ENCODE results near the gene TTR. TPM values are rescaled to one million over a fixed set of nuclear protein-coding genes. Genes with fewer than 3 reads are reported as not detected.

Gene TTR
- total and polyA plus RNA-seq, 8 donors: 133 to 9,933 (median 372) TPM

DNA sequence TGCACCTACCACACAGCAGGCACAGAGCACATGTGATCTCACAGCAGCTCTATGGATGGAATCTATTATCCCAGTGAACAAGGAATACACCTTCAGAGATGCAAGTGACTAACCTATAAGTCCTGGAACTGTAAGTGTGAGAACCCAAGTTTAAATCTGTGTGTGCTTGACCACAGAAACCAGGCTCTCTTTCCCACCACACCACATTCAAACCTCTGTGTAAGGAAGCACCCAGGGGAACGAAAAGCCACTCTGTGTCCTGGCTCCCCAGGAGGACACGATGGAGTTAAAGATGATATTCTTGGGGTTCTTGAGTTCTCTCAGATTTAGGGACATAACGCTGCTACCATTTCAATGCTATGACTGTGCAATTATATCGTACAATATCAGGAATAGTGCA, 38.9 kb downstream of the TTR start:
- Histone ChIP-seq H3K9me3 (no peaks in the 10 kb centered on the region), H3K4me3 (no peak overlapping the region), H3K27me3 (no peaks in the 10 kb centered on the region), H3K27ac (no peak overlapping the region), H3K36me3 (no peaks in the 10 kb centered on the region), H3K4me1 (no peaks in the 10 kb centered on the region)
- FAIRE-seq (no peak), ATAC-seq (no peak), DNase-seq (no peak)
- 96 to 97% methylated on average over 4 of the region's 4 CpGs for WGBS, 2 donors
- TF ChIP-seq CTCF (IDR thresholded peaks at IDR 0.05): no peak
- intact Hi-C loops (cut with DNase I): no loop called here

- 96 to 98% methylated on average over 1 of the region's 1 CpG for WGBS, 2 donors
- FAIRE-seq (no peak), ATAC-seq (no peak), DNase-seq (no peak)
- Histone ChIP-seq H3K9me3 (no peaks in the 10 kb centered on the region), H3K4me1 (no peaks in the 10 kb centered on the region), H3K27me3 (no peaks in the 10 kb centered on the region), H3K36me3 (no peaks in the 10 kb centered on the region), H3K4me3 (no peak overlapping the region), H3K27ac (no peak overlapping the region)
- intact Hi-C loops (cut with DNase I): no loop called here
- TF ChIP-seq CTCF (IDR thresholded peaks at IDR 0.05): no peak
These were observed 39.8 kb downstream of the TTR start for GRCh38 chr18:31631526-31631925.

DNA sequence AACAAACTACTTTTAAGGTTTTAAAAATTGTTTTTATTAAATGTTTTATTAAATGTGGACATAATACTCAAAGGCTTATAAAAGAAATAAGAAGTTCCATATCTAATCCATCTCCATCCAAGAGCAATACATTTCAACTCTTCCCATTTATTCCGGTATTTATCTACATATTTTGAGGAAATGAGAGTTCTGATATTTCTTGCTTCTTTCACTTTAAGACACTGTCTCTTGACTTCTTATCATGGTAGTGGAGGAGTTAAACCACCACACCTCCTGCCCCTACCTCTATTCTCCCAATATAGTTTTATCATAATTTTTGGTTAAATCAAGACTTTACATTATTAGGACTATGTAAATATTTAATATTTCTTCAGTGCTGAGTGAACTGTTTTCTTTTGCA, 40.7 kb downstream of the TTR start:
- no peak for DNase-seq
- Histone ChIP-seq H3K9me3 (no peaks in the 10 kb centered on the region), H3K27ac (no peak overlapping the region), H3K4me3 (no peak overlapping the region), H3K4me1 (no peaks in the 10 kb centered on the region), H3K27me3 (no peaks in the 10 kb centered on the region), H3K36me3 (no peaks in the 10 kb centered on the region)
- ATAC-seq: no peak
- no peak for TF ChIP-seq CTCF (IDR thresholded peaks at IDR 0.05)
- 91 to 94% methylated on average over 1 of the region's 1 CpG for WGBS, 2 donors
- no peak for FAIRE-seq
- intact Hi-C loops (cut with DNase I): no loop called here

GRCh38 chr18:31633392-31634330, 42.0 kb downstream of the TTR start:
- Histone ChIP-seq H3K9me3 (no peaks in the 10 kb centered on the region), H3K4me1 (no peaks in the 10 kb centered on the region), H3K27ac (no peak overlapping the region), H3K27me3 (no peaks in the 10 kb centered on the region), H3K4me3 (no peak overlapping the region), H3K36me3 (no peaks in the 10 kb centered on the region)
- no peak for ATAC-seq
- no peak for TF ChIP-seq CTCF (IDR thresholded peaks at IDR 0.05)
- DNase-seq: no peak
- intact Hi-C loops (cut with DNase I): no loop called here
- 81 to 83% methylated on average over 10 of the region's 10 CpGs for WGBS, 2 donors
- FAIRE-seq: no peak

GRCh38 chr18:31634331-31634713, 42.6 kb downstream of the TTR start:
- DNase-seq (no peak), FAIRE-seq (no peak), ATAC-seq (no peak)
- Histone ChIP-seq H3K4me3 (no peak overlapping the region), H3K27me3 (no peaks in the 10 kb centered on the region), H3K36me3 (no peaks in the 10 kb centered on the region), H3K4me1 (no peaks in the 10 kb centered on the region), H3K9me3 (no peaks in the 10 kb centered on the region), H3K27ac (no peak overlapping the region)
- no peak for TF ChIP-seq CTCF (IDR thresholded peaks at IDR 0.05)
- WGBS, 2 donors: 67 to 77% methylated on average over 3 of the region's 3 CpGs
- intact Hi-C loops (cut with DNase I): no loop called here

Measured in pancreas (tissue), 10 donors.